Neuronal stem cell (in vitro differentiated cells): ENCODE results near the gene GOLM1.

ENCODE experiments used
- DNase-seq: peaks from one replicate; pipeline ENCODE4 v3.0.0-alpha.2; 2013; ENCODE audit warnings: low spot score
- H2AFZ ChIP-seq: one replicate; pipeline ENCODE4 v1.6.1; 2013; ENCODE audit warnings: mild to moderate bottlenecking, low read length, inconsistent platforms
- H2AK5ac ChIP-seq: 2 replicates; pipeline ENCODE4 v1.6.1; 2013; ENCODE audit warnings: low read depth, mild to moderate bottlenecking, inconsistent platforms, low read length, moderate library complexity, mixed read lengths
- H2BK120ac ChIP-seq: 2 replicates; pipeline ENCODE4 v1.6.1; 2013; ENCODE audit warnings: low read depth, mild to moderate bottlenecking, inconsistent platforms, low read length, moderate library complexity, mixed read lengths
- H2BK12ac ChIP-seq: one replicate; pipeline ENCODE4 v1.6.1; 2013; ENCODE audit warnings: low read length, inconsistent platforms
- H2BK15ac ChIP-seq: 2 replicates; pipeline ENCODE4 v1.6.1; 2013; ENCODE audit warnings: mild to moderate bottlenecking, low read length, inconsistent platforms, mixed read lengths
- H2BK5ac ChIP-seq: one replicate; pipeline ENCODE4 v1.6.1; 2013; ENCODE audit warnings: inconsistent platforms, mild to moderate bottlenecking, low read length, moderate library complexity
- H3K14ac ChIP-seq: one replicate; pipeline ENCODE4 v1.6.1; 2013; ENCODE audit warnings: low read length, inconsistent platforms
- H3K18ac ChIP-seq: 2 replicates; pipeline ENCODE4 v1.6.1; 2013; ENCODE audit warnings: low read length, inconsistent platforms
- H3K23ac ChIP-seq: 2 replicates; pipeline ENCODE4 v1.6.1; 2013; ENCODE audit warnings: low read depth, mild to moderate bottlenecking, mixed read lengths, low read length, inconsistent platforms; ENCODE audit not compliant: poor library complexity
- H3K27ac ChIP-seq: replicated peaks from 3 replicates; pipeline ENCODE4 v1.5.1; 2013; ENCODE audit warnings: low read length, inconsistent platforms
- H3K27me3 ChIP-seq, 3 experiments: 2 replicates each; pipeline ENCODE4 v1.6.1; 2013; ENCODE audit warnings: low read length in 3 of 3, mild to moderate bottlenecking in 2 of 3, inconsistent platforms in 1 of 3, low read depth in 1 of 3, mixed read lengths in 1 of 3, moderate library complexity in 1 of 3; ENCODE audit not compliant: control insufficient read depth in 3 of 3, insufficient read depth in 3 of 3
- H3K36me3 ChIP-seq, 2 donors: replicated peaks in 1 of 2; 2 replicates each; pipeline ENCODE4 v1.6.1; 2013; ENCODE audit warnings: low read length in 2 of 2; ENCODE audit not compliant: control insufficient read depth in 2 of 2, insufficient read depth in 2 of 2
- H3K4ac ChIP-seq: 2 replicates; pipeline ENCODE4 v1.6.1; 2013; ENCODE audit warnings: inconsistent platforms, mild to moderate bottlenecking, low read length, moderate library complexity
- H3K4me1 ChIP-seq, 2 donors: 1 replicate in 1 of 2; 2 replicates in 1 of 2; pipeline ENCODE4 v1.6.1; 2013; ENCODE audit warnings: low read length in 2 of 2, low read depth in 1 of 2; ENCODE audit not compliant: control insufficient read depth in 2 of 2, insufficient read depth in 1 of 2
- H3K4me2 ChIP-seq: one replicate; pipeline ENCODE4 v1.6.1; 2013; ENCODE audit warnings: mild to moderate bottlenecking, low read length, inconsistent platforms; ENCODE audit not compliant: insufficient read depth, poor library complexity, severe bottlenecking
- H3K4me3 ChIP-seq, 2 donors: 2 replicates each; pipeline ENCODE4 v1.5.1; 2013; ENCODE audit warnings: low read length in 2 of 2, mild to moderate bottlenecking in 2 of 2, inconsistent platforms in 1 of 2, moderate library complexity in 1 of 2
- H3K79me1 ChIP-seq: one replicate; pipeline ENCODE4 v1.6.1; 2013; ENCODE audit warnings: low read depth, mild to moderate bottlenecking, inconsistent platforms, low read length, moderate library complexity
- H3K9ac ChIP-seq: one replicate; pipeline ENCODE4 v1.6.1; 2013; ENCODE audit warnings: mild to moderate bottlenecking, low read depth, low read length, inconsistent platforms; ENCODE audit not compliant: poor library complexity
- H3K9me3 ChIP-seq, 2 donors: replicated peaks in 1 of 2; 2 replicates each; pipeline versions ENCODE3 to v1.6.1; 2013; ENCODE audit warnings: low read length in 2 of 2, mild to moderate bottlenecking in 2 of 2, inconsistent platforms in 1 of 2, low read depth in 1 of 2, mixed read lengths in 1 of 2, moderate library complexity in 1 of 2; ENCODE audit not compliant: control insufficient read depth in 2 of 2, insufficient read depth in 1 of 2
- H4K8ac ChIP-seq: one replicate; pipeline ENCODE4 v1.6.1; 2013; ENCODE audit warnings: low read depth, mild to moderate bottlenecking, inconsistent platforms, low read length, moderate library complexity
- H4K91ac ChIP-seq: one replicate; pipeline ENCODE4 v1.6.1; 2013; ENCODE audit warnings: low read length, low read depth, mild to moderate bottlenecking, inconsistent platforms; ENCODE audit not compliant: poor library complexity
- WGBS, 2 donors: extraction: QIAGEN DNeasy Blood & Tissue Kit; methylation state at CpG; one replicate each; pipeline ENCODE4 v1.1.7; 2013; ENCODE audit warnings: missing lambda C conversion rate in 2 of 2, mixed read lengths in 1 of 2; ENCODE audit not compliant: insufficient read length in 2 of 2, insufficient replicate concordance in 1 of 2; ENCODE audit errors: extremely low coverage in 2 of 2; 5-methylcytosine and 5-hydroxymethylcytosine counted together

GOLM1 gene

GRCh38 chr9:86069206-86069869 lies 30.0 kb downstream of the GOLM1 start:
- peaks cover 0 to 2% of the 10 kb centered on the region in 2 donors for H3K4me1 ChIP-seq
- no peak overlapping the region for H2BK15ac ChIP-seq
- no peak overlapping the region for H3K27ac ChIP-seq
- no peak overlapping the region for H3K4ac ChIP-seq
- H3K27me3 ChIP-seq = no peaks in the 10 kb centered on the region
- H2AK5ac ChIP-seq = no peak overlapping the region
- no peaks in the 10 kb centered on the region for H3K9me3 ChIP-seq
- H3K36me3 ChIP-seq = peaks cover 10 to 81% of the 10 kb centered on the region in 2 donors
- no CpG with 5 or more reads among the region's 7 CpGs for WGBS, 2 donors
- no peak overlapping the region for H2BK5ac ChIP-seq
- no peak overlapping the region for H3K23ac ChIP-seq
- H3K79me1 ChIP-seq = peaks cover 6% of the 10 kb centered on the region
- H2BK120ac ChIP-seq = no peak overlapping the region
- no peak overlapping the region for H4K8ac ChIP-seq
- no peak overlapping the region for H3K9ac ChIP-seq
- no peak overlapping the region for H3K4me3 ChIP-seq
- no peak overlapping the region for H2AFZ ChIP-seq
- H3K14ac ChIP-seq = no peak overlapping the region
- no peak overlapping the region for H3K18ac ChIP-seq
- H3K4me2 ChIP-seq = no peak overlapping the region
- H4K91ac ChIP-seq = no peak overlapping the region
- DNase-seq = no peak
- no peak overlapping the region for H2BK12ac ChIP-seq

GRCh38 chr9:86064220-86064619 lies 35.1 kb downstream of the GOLM1 start:
- Histone ChIP-seq H4K91ac (no peak overlapping the region), H3K9ac (no peak overlapping the region), H3K9me3 (peaks cover 0 to under 1% of the 10 kb centered on the region in 2 donors), H2BK15ac (no peak overlapping the region), H3K79me1 (peaks cover 7% of the 10 kb centered on the region), H4K8ac (no peak overlapping the region), H3K18ac (no peak overlapping the region), H3K27ac (no peak overlapping the region), H3K4me3 (no peak overlapping the region), H2BK5ac (no peak overlapping the region), H2BK120ac (no peak overlapping the region), H2BK12ac (no peak overlapping the region), H3K4ac (no peak overlapping the region), H3K27me3 (no peaks in the 10 kb centered on the region), H3K23ac (no peak overlapping the region), H3K36me3 (peaks cover 5 to 85% of the 10 kb centered on the region in 2 donors), H2AFZ (no peak overlapping the region), H3K4me1 (no peaks in the 10 kb centered on the region), H3K4me2 (no peak overlapping the region), H2AK5ac (no peak overlapping the region), H3K14ac (no peak overlapping the region)
- DNase-seq = no peak
- WGBS, 2 donors = no CpG with 5 or more reads among the region's 2 CpGs

GRCh38 chr9:86062845-86063693 lies 36.3 kb downstream of the GOLM1 start:
- DNase-seq = no peak
- no peak overlapping the region for H2BK12ac ChIP-seq

More at GRCh38 chr9:86062845-86063693, 36.3 kb downstream of the GOLM1 start:
- Histone ChIP-seq H3K4me2 (no peak overlapping the region), H3K4me3 (no peak overlapping the region), H3K4me1 (no peaks in the 10 kb centered on the region), H3K23ac (no peak overlapping the region), H3K4ac (no peak overlapping the region), H3K9me3 (peaks cover 0 to 3% of the 10 kb centered on the region in 2 donors), H3K79me1 (peaks cover 7% of the 10 kb centered on the region), H3K36me3 (peaks cover 5 to 82% of the 10 kb centered on the region in 2 donors), H2BK120ac (no peak overlapping the region), H3K9ac (no peak overlapping the region), H2AFZ (no peak overlapping the region), H4K8ac (no peak overlapping the region), H2BK15ac (no peak overlapping the region), H3K27ac (no peak overlapping the region), H2AK5ac (no peak overlapping the region), H4K91ac (no peak overlapping the region), H3K18ac (peak overlapping the region; percentile 49), H2BK5ac (no peak overlapping the region), H3K27me3 (no peaks in the 10 kb centered on the region), H3K14ac (no peak overlapping the region)
- WGBS, 2 donors = no CpG with 5 or more reads among the region's 16 CpGs
